ENCODE measurements around the gene EFTUD2.
A peak's percentile ranks its signal among the peaks of the same experiment; 100 is the strongest.
"Not testable (repeated sequence)": the region's sequence is repeated elsewhere in the genome, so short reads cannot be mapped to it uniquely, and the experiment has no call there.

Gene EFTUD2
- total RNA-seq: 76.1 to 198 (median 166) reads per million in 18 experiments

DNA sequence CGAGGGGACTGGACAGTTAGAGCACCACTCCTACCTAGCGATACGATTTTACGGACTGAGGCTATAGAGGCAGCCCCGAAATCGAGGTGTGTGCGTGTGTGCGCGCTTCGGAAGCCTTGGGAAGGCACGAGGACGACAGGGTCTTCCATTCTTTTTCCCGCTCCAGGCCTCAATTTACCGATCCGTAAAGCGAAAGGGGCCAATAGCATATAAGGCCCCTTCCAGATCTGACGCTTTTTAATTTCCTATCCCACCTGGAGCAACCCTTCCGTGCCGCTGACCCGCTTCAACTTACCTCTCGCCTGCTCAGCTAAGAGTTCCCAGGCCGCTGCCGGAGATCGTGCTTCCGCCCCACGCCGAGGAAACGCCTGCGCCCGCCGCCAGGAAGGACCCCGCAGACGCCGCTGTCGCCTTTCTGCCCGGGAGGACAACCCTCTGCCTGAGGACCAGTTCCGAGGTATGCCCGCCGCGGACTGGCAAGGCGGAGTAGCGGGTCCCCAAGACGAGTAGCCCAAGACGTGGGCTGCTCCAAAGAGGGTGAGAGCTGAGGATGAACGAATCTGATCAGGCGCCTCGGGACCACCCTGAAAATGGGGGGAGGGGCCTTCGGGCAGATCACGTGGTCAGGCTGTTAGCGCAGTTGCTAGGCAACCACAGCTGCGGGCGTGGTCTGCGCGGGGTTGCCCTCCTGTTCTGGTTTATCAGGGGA is at the start of gene EFTUD2:
EFTUD2 (minus strand) TSS at position 372 of the 709 bp plus-strand sequence. CDS start 4,924 bp downstream, outside the sequence.
- peak; percentile 83 to 91 for DNase-seq

DNA sequence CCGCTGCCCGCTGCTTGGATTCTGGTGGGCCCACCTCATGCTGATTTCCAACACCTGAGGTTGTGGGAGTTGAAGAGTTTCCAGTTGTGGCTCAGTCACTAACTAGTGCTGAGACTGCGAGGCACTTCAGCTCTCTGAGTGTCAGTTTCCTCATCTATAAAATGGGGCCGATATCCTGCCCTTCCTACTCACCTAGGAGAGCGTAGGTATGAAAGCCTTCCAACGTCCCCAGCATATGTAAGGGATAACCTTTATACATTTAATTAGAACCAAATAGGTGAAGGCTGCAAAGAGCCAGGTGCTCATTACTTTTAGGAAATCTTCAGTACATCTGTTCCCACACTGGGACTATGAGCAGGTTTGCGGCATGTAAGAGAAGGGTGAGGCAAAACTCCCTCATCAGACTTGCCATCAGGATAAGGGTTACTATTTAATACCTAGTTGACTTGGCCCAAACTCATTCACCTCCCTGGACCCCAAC is 49.1 kb upstream of the EFTUD2 start:
- DNase-seq: no peak

- peak; percentile 95 for DNase-seq
Measured at GRCh38 chr17:44947461-44948314, 48.4 kb upstream of the EFTUD2 start, which contains the start of gene KIF18B. TSS of gene KIF18B (minus strand) at chr17:44947773. CDS start at chr17:44936344, 11,429 bp downstream.

DNA sequence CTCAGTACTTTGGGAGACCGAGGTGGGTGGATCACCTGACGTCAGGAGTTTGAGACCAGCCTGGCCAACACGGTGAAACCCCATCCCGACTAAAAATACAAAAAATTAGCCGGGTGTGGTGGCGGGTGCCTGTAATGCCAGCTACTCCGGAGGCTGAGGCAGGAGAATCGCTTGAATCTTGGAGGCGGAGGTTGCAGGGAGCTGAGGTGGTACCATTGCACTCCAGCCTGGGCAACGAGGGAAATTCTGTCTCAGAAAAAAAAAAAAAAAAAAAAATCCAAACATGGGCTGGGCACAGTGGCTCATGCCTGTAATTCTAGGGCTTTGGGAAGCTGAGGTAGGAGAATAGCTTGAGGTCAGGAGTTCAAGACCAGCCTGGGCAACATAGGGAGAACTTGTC is 46.4 kb upstream of the EFTUD2 start:
- not testable (repeated sequence) for DNase-seq

DNA sequence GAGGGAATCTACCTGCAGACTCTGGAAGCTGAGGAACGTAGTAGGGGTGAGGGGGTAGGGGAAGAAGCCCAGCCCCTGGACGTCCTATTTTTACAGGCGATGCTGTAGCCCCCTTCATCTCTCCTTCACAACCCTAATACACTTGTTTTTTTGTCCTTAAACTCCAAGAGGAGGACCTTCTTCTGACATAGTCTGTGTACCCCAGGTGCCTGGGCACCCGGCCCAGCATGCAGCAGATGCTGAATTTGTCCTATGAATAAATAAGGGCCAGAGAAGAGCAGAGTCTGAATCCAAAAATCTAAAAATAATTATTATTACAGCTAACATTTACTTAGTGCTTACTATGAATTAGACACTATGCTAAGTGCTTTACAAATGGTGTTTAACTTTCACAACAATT is 43.2 kb upstream of the EFTUD2 start:
- no peak for DNase-seq

- no peak for DNase-seq
Measured at GRCh38 chr17:44941712-44942331, 42.6 kb upstream of the EFTUD2 start.

DNA sequence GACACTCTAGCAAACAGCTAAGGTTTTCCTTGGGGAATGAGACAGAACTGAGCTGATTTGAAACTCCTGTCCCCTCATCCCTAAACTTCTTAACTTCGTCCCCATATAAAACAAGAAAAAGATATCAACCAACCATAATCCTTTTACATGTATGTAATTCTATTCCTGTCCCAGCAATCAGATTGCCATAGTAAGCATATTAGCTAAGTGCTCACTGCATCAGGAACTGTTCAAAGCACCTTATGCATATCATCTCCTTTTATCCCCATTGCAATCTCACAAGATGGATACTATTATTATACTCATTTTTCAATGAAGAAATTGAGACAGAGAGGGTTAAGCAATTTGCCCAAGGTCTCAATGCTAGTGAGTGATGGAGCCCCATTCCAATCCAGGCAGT is 41.5 kb upstream of the EFTUD2 start:
- no peak for DNase-seq

DNA sequence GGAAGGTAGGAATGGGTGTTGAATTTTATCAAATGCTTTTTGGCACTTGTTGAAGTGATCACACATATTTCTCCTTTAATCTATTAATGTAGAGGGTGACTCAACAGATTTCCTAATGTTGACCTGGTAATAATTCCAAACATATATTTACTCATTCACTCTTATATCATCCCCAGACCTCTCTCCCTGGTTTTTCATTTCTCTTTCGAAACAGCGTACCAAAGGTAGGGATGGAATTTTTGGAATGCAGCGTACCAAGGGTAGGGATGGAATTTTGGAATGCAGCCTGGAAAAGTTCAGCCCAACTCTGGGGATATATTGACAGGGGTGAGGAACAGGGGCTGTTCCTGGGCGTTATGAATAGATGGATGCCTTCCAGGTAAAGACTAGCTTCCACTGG is 41.1 kb upstream of the EFTUD2 start:
- DNase-seq: no peak

DNA sequence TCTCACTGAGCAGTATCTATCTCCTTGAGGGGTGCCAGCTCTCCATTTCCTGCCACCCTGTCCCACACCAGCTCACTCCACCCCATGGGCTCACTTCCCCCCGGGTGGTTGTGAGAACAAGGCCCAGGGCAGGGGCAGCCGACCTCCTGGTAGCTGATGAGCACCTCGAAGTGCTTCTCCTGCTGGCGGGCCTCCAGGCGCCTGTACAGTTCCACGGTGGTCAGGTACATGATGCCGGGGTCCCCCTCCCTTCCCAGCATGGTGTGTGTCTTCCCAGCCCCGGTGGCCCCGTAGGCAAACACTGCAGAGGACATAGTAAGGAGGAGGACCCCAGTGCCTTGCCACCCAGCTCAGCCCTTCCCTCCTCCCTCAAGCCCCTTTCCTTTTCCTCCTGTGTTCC is 35.9 kb upstream of the EFTUD2 start:
- no peak for DNase-seq

DNA sequence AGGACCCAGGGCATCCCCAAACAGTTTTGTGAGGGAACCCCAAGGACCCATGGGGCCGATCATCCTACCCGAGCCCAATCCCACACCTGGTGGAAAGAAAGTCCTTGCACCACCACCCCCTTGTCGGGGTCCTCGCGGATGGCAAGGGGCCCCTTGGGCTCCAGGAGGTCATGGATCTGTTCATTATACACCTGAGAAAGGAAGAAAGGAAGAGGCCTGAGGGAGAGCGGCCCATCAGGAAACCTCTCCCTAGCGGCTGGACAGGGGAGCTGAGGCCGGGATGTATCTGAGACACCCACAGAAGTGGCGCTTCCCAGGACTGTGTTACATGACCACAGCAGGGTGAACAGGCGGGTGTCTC is 35.5 kb upstream of the EFTUD2 start:
- no peak for DNase-seq

DNA sequence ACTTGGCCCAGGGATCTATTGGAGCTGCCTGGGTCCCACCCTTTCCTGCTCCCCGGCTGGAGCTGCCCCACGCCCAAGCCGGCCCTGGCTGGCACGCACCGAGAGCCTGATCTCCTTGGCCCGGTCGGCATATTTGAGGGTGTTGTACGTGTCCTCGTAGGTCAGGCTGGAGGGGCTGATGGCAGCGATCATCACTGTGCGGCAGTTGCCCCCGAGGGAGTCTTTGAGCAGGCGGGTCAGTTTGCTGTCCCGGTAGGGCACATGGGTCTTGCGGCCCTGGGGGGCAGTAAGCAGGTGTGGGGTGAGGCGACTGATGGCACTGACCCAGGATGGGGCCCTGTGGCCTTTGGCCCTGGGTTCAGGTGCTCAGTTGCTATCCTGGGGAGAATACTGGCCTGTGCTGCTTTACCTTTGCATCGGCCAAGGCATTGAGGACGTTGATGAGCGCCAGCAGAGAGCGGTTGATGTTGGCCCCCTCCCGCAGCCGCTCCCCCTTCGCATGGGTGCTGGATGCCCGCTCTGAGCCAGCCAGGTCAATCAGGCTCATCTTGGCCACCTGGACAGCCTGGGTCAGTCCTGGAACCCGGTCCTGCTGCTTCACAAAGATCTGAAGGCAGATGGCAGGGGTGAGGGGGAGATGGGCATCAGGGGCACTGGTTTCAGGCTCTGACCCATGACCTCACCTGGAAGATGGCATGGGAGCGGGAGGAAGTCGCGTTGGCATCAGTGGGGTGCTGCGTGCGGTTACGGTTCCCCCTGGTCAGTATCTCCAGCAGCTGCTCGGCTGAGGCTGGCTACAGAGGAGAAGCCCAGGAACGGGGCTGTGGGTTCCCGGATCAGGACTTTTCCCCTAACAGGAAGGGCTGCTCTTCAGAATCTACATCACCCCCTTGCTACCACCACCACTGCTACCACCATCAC is 34.8 kb upstream of the EFTUD2 start:
- no peak for DNase-seq

- DNase-seq: no peak
Measured at GRCh38 chr17:44932787-44933097, 33.5 kb upstream of the EFTUD2 start.

DNA sequence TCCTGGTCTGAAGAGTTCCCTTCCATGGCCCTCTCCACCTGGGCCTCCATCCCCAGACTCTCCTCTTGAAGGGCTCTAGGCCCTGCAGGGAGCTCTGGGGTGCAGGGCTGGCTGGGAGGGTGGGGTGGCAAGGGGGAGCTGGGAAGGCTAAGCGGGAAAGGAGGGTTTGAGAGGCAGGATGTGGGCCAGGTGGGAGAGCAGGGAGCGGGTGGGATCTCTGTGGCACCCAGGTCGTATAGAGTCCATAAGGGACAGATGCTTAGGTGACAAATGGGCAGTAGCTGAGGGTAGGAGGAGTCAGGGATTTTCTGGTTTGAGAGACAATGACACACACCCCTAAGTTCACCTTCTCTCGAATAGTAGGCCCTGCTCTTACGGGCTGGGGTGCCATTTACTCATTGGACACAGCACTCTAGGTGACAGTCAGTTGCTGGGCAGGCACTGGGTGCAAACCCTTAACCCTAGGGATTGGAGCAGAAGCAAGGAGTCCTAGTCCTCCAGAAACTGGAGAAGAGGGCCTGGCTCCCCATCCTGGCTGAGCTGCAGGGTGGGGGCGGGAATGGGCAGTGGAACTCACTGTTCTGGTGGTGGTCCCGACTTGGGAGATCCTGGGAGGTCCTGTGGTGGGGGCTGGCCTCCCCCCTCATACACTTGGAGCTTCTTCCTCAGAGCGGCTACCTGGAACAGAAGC is 33.0 kb upstream of the EFTUD2 start:
- DNase-seq: no peak

DNA sequence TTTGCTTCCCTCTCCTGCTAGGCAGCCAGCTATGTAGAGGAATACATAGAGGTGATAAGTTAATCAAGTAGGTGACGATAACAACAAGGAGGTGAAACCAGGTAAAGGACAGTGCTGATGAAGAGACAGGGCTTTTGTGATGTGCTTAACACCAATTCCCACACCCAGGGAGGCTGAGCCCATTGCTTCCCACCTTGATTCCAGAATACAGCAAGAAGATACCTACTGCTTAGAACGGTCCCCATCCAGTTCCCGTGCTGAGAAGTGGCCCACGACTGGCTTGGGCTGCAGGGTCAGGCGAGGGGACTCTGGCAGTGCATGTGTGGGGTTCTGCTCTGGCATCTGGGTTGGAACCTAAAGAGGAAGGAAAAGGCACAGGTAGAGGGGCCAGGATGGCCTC is 32.1 kb upstream of the EFTUD2 start:
- no peak for DNase-seq

GRCh38 chr17:44930667-44931066 is 31.4 kb upstream of the EFTUD2 start:
- no peak for DNase-seq

GRCh38 chr17:44928950-44929720 is 29.9 kb upstream of the EFTUD2 start:
- no peak for DNase-seq

DNA sequence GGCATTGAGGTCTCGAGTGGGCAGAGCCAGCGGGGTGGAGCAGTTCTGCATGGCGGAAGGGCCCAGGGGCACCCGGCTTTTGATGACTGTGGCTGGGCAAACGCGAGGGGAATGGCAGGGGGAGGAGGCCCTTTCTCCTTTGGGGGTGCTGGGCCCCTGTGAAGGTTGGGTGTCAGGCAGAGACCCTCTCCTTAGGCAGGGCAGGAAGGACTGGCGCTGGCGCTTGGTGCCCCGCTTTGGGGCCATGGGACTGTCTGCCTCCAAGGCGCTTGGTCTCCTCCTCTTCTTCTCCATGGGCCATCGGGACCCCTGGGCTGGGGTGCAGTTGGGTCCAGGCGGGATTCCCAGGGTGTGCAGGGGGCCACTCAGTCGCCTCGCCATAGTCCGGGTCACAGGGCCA is 28.9 kb upstream of the EFTUD2 start:
- DNase-seq: no peak

DNA sequence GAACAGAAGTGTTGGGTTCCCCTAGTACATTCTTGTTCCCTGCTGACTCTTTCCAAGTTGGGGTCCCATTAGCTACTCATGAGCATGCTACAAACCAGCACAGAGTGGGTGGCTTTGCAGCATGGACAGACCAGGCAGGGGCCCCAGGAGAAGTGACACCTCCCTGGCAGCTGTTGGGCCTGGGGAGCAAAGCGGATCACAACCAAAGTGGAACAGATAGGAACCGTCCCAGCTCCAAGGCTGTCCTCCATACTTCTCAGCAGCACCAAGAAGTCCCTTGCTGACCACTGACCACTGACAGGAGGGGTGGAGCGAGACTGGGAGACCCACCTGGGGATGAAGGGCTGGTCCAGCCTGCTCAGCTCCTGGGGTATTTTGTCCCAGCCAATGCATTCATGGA is 28.5 kb upstream of the EFTUD2 start:
- no peak for DNase-seq

DNA sequence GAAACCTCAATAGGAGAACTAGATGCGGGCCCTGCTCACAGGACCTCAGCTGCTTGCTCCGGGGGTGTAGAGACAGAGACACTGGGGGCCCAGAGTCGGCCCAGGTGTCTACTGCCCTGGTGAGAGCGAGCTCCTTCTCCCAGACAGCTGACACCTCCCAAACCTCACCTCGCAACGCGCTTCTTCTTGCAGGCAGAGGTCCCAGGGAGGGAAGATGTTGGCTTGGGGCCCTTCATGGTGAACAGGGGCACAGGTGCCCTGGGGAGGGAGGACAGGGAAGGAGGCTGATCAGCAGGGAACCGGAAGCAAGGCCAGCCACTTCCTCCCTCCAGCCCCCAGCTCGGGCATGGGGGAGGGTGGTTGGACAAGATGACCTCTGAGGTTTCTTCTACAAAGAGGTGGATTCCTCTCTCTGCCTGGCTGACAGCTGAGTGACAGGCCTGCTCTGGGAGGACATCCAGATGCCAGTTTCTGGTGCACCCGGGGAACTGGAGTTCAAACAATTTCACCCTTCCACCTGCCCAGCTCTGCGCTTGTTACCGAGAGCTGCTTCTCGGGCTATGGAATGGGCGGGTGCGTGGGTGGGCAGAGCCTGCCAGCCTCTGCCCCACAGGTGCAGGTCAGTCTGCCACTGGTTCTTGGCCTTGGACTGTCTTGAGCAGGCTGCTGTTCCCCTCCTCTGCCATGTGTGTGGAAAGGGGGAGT is 27.7 kb upstream of the EFTUD2 start:
- DNase-seq: no peak

All from inflammatory macrophage (primary cell).